Measurements from ENCODE around the gene TPST2.

The TPST2 gene

DNA sequence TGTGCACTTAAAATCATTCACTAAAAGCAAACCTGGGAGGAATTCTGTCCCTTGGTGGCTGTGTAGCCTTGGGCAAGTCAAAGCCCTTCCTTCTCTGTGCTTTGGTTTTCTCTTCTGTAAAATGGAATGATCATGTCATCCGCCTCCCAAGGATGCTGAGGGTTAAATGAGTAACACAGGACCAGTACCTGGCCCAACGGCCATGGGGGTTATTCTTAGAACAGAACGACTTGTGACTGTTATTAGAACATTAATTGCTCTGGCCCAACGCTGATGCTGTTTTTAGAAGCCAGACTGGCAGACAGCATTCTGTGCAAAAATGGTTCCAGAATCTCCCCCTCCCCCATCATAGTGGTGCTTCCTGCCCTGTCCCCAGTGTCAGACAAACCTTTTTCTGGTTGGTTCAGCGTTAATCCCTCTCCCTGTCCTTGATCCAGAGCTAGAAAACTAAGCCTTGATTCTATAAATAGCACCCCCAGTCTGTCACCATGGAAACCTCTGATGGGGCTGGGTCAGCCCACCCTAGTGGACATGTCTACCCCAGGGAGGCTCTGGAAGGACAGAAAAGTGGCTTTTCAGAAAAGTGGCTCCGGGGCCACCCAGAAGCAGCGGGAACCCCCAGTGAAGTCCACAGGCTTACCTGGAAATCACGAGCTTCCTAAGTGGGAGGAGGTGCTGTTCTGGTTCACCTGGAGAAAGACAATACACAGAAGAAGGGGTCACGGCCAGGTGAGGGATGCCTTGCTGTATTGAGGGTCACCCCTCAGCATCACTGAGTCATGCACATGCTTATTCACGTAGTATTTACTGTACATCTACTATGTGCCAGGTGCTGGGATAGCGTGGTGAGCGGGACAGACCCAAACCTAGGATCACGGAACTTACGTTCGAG is 62.1 kb downstream of the TPST2 start:
- no peak for DNase-seq

DNA sequence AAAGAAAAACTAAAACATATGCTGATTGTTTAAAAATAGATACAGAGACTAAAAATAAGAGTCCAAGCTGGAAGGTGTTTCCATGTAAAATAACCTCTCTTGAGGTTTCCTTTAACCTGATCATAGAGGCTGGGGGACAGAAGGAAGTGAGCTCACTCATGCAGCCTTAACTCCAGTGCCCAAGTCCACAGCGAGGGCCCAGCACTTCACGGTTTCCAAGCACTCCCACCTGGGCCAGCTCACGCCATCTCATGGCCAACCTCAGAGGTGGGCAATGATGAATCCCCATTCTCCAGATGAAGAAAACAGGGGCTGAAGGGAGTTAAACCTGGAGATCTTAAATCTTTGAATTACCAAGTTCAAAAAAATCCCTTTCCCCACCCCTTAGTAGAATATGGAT is 62.8 kb downstream of the TPST2 start:
- no peak for DNase-seq

DNA sequence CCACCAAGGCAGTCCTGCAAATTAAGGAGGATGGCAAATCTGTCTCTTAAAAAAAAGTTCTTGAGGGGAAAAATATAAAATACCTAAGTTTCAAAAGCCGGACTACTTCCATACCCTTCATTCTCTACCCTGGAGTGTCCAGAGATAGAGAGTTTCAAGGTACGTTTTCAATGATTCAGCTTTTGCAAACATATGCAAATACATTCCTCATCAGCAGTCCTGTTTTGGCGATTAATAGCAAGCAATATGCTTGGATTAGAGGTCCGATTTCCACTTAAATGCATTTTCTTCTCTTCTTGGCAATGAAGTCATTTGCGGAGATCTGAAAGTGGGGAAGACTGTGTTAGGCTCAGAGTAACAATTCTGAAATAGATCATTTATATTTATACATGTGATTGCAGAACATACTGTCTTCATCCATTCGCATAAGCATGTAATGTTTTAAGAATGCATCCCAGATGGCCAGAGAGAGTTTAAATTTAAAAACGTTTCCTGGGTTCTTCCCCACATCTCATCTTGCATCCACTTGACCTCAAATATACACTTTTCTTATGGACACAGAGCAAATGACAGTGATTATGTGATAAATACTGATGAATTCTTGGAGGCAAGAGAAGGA is 63.9 kb downstream of the TPST2 start:
- no peak for DNase-seq

DNA sequence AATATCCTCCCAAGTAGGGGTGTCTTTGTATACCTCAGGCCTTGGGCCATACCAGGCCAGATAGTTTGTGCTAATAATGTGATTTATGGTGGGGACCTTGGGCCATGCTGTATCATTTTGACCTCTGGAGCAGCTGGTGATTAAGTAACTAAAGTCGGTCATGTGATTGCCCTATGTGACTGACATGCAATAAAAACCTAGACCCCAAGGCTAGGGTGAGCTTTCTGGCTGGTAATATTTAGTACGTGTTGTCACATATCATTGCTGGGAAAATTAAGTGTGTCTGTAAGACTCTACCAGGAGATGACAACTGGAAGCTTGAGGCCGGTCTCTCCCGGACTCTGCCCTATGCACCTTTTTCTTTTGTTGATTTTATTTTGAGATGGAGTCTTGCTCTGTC is 65.1 kb downstream of the TPST2 start:
- no peak for DNase-seq

DNA sequence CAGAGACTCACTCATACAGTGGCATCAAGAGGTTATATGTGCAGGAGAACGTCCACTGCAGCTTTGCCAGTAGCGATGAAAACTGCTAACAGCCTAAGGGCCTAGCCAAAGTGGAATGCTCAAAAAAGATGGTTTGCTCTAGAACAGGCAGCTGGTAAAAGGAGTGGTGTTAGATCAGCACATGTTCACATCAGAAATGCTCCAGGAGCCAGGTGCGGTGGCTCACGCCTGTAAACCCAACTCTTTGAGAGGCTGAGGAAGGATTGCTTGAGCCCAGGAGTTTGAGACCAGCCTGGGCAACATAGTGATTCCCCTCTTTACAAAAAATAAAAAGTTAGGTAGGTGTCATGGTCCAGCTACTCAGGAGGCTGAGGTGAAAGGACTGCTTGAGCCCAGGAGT is 67.3 kb downstream of the TPST2 start:
- DNase-seq, result no peak

DNA sequence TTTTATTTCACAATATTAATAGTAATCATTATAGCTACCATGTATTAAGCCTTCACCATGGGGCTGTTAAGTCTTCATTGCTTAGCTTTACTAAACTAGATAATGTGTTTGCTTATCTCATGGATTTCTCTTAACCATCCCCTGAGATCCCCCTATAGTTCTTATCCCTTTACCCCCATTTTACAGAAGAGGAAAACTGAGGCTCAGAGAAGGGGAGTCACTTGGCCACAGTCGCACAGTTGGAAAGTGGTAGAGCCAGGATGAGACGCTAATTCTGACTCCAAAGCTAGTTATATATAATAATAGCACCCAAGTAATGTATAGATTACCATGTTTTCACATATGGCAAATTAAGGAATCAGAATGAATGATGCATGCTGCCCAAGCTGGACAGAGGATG is 67.9 kb downstream of the TPST2 start:
- DNase-seq, result no peak

DNA sequence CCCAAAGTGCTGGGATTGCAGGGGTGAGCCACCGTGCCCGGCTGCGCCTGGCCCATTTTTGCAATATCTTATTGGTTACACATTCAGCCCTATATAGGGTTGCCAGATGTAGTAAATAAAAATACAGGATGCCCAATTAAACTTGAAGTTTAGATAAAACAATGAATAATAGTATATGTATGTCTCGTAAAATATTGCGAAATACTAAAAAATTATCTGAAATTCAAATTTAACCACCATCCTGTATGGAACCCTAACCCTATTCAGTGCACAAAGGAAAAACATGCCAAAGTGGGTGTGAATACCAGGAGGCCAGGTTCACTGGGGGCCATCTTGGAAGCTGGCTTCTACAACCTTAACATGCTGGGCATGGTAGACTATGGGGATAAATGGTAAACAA is 72.5 kb downstream of the TPST2 start:
- DNase-seq, result no peak

DNA sequence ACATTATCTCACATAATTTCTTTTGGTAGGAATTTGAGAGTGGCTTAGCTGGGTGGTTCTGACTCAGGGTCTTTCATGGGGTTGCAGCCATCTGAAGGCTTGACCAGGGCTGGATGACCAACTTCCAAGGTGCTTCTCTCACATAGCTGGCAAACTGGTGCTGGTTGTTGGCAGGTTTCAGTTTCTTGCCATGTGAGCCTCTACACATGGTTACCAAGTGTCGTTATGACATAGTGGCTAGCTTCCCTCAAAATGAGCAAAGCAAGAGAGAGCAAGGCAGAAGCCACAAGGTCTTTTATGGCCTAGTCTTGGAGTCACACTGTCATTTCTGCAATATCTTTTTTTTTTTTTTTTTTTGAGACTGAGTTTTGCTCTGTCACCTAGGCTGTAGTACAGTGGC is 73.4 kb downstream of the TPST2 start:
- DNase-seq, result no peak

DNA sequence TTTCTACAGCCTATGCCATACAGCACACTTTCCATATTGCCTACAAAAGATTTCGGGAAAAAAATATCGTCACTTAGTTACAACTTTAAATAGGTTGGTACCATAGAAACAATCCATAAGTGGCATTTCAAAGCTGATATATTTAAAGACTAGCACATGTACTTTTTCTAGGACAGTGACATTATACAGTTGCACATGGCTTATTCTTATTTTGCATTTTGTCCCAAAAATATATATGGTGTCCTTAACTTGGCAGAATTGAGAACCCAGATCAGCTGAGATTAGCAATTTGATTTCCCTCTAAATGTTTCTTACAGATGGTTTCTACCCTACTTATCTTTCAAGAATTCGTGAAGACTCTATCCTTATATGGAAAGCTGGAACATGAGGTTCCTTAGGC is 74.0 kb downstream of the TPST2 start:
- DNase-seq, result no peak

DNA sequence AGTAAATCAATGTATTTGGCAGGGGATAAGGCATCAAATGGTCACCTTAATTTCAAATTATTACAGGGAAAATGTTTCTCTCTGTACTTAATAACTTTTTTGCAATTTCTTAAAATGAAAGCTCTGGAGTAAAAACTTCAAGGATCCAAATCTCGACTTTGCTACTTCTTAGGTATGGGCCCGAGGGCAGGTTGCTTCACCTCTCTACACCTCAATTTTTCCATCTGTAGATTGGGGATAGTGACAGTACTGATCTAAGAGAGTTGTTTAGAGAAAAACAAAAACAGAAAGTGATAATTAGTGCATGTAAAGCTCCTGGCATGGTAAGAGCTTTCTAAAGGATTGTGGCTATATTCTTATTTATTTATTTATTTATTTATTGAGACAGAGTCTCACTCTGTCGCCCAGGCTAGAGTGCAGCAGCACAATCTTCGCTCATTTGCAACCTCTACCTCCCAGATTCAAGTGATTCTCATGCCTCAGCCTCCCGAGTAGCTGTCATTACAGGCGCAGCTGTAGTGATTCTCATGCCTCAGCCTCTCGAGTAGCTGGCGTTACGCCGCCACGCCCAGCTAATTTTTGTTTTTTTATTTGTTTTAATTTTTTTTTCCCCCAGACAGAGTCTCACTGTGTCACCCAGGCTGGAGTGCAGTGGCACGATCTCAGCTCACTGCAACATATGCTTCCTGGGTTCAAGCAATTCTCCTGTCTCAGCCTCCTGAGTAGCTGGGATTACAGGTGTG is 75.3 kb downstream of the TPST2 start:
- no peak for DNase-seq

DNA sequence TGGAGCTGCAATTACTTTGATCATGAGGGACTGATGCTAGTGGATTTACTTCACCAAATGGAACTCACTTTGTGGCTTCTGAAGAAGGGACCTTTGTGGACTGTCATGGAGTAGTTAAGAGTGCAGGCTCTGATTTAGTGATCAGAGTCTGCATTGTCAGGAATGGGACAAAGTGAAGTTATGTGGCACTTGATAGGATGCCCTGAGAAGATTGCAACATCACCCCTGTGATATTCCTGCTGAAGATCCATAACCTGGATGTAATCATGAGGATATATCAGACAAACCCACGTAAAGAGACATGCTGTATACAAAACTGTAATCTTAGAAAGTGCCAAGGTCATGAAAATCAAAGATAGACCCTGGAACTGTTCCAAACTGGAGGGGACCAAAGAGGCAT is 76.1 kb downstream of the TPST2 start:
- no peak for DNase-seq

DNA sequence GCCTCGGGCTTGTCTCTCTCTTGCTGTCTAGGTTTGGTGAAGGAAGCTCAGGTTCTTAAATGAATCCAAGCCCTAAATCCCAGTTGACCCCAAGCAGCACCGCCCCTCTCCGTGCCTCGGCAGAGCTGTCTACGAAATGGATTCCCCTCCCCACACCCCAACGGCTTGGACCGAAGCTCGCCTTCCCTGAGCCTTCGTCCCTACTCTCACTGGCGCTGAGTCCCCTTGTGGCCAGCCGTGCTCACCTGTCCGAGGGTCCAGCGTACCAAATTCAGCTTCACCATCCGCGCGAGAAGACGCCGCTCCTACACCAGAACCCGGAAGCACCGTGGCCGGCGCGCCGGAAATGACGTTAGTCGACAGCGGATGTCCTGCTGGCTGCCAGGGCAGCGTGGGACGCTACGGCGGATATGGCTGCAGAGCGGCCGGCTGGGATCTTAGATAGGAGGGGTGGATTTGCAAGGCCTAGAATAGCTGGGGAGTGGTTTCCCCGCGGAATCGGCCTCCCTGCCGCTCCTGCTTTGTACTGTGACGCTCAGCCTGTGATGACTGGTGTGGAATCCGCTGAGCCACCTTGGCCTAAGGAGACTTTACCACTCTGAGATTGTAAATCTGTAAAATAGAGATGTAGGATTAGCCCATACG is 77.7 kb downstream of the TPST2 start, which contains the start of gene TFIP11:
Gene TFIP11, minus strand, starts transcription at position 325 of the 645 bp plus-strand sequence. CDS start 2,201 bp downstream, outside the sequence.
- DNase-seq, result peak; percentile 86

DNA sequence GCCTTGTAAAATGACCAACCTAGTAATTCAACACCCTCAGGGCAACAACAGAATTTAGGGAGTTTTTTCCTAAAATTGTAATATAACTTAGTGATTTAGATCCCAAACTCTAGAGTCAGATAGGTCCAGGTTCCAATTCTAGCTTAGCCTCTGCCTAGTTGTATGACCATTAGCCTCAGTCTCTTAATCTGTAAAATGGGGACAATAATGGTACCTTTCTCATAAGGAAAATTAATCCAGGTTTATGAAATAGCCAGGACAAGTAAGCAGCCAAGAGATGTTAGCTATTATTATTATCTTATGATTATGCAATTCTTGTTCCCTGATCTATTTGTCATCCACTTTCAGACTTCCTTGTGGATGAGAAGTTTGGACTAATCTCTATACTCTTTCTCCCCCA is 81.8 kb downstream of the TPST2 start:
- DNase-seq, result no peak

DNA sequence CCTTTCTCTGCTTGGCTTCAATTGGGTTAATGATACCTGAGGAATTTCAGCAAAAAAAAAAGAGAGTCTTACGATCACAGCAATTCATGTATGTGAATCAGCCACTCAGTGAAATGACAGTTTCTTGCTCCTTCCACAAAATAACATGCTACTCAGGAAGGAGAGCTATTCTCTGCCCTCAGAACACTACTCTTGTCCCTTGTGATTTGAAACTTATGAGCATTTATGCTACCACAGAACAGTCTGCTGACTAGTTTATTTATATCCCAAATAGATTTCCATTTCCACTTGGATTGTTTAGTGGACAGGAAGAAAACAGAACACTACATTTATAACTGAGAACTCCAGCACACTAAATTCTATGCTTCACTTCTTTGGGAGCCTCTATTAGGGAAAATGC is 86.2 kb downstream of the TPST2 start:
- DNase-seq, result no peak

DNA sequence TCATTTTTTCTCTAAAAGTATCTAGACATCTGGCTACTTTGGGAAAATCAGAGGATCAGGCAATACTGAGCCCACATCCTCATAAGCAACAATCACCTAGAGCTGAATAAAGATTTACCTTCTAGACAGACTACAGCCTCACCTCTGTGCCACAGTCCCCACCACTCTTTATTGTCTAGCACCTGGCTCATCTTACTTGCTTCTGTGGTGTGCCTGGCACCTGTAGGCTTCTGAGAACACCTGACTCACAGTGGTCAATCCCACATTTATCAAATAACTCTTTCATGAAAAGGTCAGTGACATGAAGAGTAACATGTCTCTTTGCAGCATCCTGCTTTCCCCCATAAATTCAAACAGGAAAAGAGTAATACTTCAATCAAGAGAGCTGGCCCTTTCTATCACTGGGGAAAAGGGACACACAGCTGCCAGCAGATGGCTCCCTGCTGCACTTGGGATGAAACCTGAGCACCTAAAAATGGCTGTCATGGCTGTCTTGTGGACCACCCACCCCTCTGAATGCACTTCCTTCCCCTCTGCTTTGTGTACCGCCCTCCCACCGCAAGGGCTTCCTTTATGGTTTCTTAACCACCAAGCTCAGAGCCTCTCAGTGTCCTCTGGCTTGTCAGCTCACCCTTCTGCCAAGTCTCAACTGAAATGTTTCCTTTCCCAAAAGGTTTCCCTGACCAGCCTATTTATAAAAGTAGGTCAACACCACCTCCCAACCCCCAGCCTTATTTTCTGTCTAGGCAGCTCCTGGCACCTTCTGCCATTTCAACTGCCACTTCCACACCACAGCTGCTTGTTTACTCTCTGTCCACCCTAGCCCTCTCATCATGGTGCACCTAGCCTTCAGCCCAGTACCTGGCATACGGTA is 87.0 kb downstream of the TPST2 start:
- DNase-seq, result peak; percentile 42

DNA sequence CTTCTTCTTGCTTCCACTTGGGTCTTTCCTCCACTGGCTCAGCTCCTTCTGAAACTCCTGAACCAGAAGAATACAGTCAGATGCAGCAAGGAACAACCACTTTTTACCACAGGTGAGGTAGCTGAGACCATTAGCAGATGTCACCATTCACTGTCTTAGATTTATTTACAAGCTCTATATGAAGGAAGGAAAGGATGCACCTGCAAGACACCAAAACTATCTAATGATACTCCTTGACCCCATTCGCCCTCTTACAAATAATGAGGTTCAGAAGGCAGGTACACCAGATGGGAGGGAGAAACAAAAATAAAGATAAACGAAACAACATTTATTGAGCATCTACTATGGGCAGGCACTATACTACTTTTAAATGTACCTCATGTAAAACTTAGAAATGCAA is 87.9 kb downstream of the TPST2 start:
- no peak for DNase-seq

DNA sequence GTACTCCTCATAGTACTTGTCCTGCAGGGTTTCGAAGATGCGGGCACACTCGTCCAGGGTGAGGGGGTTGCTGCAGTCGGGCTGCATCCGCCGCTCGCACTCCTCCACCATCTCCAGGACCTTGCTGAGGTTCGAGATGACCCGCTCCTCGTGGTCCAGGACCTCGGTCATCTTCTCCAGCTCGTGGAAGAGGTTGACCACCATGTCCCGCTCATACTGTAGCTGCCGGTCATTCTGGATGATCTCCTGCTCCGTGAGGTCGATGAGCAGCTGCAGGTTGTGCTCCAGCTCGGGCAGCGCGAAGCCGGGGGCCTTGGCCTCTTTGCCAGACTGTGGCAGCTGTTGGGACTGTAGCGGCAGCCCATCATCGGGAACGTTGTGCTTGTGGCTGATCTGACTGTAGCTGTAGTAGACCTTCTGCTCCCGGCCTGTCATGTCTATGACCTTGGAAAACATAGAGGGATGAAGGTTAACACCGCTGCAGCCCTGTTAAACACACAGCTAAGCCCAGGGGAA is 90.7 kb downstream of the TPST2 start:
- no peak for DNase-seq

DNA sequence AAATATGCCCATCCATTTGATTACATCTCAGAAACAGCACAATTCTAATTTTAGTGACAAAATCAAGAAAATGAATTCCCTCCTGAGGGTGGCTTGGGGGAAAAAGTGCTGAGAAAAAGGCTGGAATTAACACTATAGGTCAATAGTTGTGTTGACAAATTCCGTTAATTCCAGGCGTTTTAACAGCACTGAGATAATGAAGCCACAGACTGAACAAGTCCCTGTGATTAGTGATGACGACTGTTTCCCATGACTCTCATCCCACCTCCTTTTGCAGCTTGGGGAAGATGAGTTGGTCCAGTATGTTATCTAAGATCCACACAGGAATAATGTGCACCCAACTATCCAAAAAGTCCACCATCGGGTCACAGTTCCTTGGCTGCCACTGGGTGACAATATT is 93.5 kb downstream of the TPST2 start:
- no peak for DNase-seq

DNA sequence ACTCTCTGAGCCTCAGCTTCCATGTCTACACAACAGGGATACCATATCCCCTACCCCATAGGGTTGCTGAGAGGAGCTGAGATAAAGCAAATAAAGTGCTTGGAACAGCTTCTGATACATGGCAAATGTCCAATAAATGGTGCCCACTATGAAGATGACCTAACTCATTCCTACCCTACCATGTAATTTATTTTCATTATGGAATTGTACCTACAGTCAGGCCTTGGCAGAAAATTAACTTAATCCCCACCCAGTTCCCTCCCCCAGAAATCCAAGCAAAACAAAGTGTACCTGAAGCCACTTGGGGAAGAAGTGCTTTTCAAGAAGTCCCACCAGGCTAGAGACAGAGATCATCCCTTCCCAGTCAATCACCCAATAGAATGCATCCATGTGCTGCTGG is 95.4 kb downstream of the TPST2 start:
- no peak for DNase-seq

DNA sequence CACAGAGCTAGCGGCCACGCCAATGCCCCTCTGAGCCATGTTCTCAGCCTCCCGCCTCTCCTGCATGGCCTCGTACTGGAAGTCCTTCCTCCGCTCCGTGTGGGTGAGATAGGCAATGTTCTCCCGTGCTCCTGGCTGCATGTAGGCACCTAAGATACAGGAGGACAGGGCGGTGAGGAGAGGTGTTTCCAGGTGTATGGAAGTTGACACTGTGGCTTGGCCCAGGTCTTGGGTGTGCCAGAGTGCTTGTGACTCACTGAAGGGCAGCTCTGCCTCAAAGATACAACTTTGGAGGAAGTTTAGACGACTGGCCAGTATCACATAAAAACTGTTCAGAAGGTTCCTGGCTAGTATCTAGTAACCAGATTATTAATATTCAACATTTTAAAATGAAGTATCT is 97.7 kb downstream of the TPST2 start:
- no peak for DNase-seq

DNA sequence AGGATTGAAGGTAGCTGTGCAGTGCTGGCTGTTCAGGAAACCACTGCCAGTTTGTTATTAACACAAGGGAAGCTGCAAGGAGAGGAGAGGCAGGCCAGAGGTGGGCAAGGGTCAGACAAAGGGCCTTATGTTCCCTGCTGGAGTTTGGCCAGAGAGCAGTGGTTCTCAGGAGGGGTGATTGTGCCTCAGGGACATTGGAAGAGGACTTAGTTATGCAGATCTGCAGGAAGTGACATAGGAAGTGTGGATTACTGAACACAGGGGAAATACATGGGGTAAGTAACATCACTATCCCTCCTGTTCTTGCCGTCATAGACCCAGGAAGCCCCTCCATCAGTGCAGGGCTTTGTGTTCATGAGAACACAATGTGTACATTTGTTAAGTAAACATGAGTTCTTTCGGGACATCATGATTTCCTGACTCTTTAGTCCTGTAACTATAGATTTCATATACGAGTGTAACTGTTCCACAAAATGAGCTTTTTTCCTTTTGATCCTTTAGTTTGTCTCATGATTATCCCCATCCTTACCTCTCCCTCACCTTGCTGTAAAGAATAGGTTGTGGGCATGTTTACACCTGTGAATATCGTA is 100.4 kb downstream of the TPST2 start:
- DNase-seq, result no peak

DNA sequence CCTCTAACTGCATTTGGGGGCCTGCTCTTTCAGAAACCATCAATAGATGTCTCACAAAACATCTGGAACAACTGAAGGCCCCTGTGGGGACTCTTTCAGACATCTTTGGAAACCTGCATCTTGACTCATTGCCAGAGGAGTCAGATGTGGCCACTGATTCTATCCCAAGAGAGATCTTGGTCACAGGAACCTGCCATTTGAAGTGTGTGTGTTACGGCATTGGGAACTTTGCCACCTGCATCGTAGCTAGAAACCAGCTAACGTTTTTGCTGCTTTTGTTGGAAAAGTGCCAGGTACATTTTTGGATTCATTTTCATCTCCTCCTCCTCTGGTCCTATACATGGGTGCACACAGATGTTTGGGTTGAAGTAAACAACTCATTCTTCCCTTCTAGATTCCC is 101.9 kb downstream of the TPST2 start:
- DNase-seq, result no peak

All from stimulated activated naive CD4-positive, alpha-beta T cell treated with Interleukin-2 at 50 U/mL for 16 hours (primary cell).